HG02763 (cell line): Measurements from ENCODE around the gene OPCML.

Experiments used
- ATAC-seq: cut with Tn5 transposase; IDR thresholded peaks from one replicate; pipeline ENCODE4 v1.9.1; 2021; ENCODE audit warnings: mild to moderate bottlenecking, moderate library complexity; ENCODE audit not compliant: unreplicated experiment

The OPCML gene

DNA sequence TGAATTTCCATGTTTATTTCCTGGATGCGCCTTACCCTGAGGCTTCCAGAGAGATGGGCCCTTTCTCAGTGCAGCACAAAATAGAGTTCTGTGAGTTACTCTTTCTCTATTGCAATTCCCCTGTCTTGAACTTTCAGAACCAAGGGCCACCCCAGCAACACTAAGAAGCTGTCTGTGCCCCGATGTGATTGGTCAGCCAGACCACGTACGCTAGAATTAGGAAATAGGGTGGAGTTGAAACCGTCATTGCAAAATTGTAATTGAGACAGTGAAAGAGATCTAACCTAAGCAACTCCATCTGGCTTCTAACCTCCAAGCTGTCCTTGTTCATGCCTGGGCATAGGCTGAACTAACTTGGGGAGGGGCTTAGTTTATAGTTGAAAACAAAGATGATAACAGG, 981.3 kb downstream of the OPCML start:
- no peak for ATAC-seq

DNA sequence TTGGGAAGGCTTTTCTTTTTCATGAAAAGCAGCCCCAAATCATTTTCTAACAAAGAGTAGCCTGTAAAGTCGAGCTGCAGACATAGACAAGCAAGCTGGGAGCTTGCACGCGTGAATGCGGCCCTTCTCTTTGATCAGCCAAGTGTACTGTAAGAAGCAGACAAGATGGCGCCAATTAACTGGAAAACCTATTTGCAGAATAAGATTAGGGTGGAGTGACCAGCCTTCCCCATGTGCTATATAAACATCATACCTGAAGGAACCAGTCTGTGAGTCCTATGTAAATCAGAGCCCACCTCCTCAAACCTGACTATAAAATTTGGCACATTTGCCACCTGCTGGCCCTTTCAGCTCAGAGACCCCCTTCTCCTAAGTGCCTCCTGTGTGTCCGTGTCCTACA, 982.7 kb downstream of the OPCML start:
- no peak for ATAC-seq

DNA sequence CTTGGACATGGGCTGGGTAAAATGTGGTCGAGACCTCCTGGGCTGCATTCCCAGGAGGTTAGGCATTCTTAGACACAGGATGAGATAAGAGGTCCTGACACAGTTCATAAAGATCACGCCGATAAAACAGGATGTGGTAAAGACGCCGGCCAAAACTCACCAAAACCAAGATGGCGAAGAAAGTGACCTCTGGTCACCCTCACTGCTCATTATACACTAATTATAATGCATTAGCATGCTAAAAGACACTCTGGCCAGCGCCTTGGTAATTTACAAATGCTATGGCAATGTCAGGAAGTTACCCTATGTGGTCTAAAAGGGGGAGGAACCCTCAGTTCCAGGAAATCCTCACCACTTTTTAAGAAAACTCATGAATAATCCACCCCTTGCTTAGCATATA, 983.3 kb downstream of the OPCML start:
- ATAC-seq, result no peak

DNA sequence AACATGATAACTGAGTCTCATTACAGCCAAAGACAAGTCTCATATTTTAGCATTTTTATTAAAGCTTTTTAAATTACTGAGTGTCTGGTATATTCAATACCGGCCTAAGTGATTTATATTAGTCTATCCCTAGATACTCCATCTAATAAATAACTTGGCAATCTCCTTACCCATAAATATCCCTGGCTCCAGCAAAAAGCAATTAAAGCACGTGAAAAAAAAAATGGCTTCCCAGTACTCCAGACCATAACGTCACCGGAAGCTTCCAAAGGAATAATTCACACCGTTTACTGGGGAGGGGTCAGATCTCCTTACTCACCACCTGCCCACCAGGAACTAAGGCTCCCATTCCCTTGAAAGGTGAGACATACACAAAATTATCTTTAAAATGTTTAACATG, 988.3 kb downstream of the OPCML start:
- ATAC-seq, result no peak

DNA sequence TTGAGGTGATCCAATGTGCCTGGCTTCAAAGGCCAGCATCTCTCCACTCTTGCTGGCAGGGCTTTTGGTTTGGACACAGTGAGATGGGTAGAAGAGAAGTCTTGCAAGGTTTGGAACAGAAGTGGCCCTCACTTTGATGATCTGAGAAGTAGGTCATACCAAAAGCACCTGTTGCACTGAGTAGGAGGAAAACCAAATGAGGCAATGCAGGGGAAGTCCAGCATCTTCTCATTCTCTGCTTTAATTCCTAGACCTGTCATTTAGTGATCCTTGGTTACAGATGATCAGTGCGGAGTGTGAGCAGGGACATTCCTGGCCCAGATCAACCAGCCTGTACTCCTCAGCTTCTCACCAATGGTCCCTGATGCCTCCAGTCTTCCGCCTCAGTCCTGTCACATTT, 990.5 kb downstream of the OPCML start:
- ATAC-seq, result no peak

DNA sequence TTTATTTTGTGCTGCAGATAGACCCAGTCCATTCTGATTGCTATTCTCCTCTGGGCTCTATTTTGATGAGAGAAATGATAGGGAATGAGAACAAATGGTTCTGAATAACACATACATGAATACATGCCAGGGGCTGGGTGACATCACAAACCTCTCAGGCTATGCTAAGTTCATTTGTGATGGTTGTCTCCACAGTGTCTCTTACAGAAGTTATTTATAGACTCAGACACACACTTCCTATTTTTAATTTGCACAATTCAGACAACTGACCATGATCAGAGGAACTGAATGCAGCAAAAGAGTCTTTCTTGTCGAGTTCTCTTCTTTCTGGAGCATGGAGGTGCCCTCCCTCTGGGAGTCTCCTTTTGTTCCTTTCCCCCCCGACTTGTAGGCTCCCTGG, 991.7 kb downstream of the OPCML start:
- no peak for ATAC-seq

DNA sequence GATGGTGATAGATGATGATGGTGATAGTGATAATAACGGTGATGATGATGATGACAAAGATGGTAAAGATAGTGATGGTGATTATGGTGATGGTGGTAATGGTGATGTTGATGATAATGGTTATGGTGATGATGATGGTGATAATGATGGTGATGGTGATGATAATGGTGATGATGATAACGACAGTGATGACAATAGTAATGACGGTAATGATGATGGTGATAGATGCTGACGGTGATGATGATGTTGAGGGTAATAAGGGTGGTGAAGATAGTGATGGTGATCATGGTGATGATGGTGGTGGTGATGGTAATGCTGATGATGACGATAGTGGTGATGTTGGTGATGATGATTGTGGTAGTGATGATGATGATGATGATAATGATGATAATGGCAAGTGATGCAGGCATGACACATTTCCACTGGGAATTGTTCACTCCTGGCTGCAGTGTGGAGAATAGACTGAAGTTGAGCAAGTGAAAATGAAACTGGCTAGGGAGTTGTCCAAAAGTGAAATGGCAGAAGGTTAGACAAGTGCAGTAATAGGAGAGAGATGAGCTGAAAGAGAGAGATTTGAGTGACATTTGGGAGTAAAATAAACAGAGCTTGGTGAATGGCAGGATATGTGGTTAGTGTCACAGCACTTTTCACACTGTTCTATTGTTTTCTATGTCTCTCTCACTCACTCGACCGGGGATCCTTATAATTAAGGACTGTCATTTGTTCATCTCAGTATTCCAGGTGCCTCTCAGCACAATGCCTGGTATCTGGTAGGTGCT, 992.5 kb downstream of the OPCML start:
- no peak for ATAC-seq

DNA sequence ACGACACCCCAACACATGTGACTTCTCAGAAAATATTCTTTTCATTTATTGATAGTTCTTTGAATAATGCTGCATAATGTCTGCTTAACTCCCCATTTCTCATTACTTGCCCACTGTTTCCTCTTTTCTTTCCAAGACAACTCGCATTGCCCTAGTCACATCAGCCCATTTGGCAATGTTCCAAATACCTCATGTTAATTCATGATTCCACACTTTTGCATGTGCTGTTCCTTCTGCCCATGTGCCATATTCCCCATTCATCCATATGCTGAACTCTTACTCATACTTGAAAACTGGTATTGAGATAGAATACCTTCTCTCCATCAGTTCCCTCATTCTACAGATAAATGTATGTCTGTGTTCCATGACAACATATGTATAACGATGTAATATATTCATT, 993.7 kb downstream of the OPCML start:
- no peak for ATAC-seq

DNA sequence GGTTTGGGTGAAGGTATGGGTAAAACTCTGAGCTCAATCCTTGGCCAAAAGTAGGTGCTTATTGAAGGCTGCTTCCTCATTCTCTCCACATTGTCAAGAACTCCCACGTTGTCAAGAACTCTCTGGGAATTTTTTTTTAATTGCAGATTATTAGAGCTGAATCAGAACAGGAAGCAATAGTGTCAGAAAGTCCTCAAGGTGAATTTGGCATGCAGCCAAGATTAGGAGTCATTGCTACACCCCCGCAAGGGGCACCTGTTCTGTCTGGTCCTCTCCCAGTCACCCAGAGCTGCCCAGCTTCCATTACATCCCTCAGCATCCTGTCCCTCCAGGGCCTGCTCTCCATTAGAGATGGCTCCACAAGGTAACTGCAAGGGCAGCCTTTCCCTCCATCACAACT, 996.5 kb downstream of the OPCML start:
- ATAC-seq, result no peak

DNA sequence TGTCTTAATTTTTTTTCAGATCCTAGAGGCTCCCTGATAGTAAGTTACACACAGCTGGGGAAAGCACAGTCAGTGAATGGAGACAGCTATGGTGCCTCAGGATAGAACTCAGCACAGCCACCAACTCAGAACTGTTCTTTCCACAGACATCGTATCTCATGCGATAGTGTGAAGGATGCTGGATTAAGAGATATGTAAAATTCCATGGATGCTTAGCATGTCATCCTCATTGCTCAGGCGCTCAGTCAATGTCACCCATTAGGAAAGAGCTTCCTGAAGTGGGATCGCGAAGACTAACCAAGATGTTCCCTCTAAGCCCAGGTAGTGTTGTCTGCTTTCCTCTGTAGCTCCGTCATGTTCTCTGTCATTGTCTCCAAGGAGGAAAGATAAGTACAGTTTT, 1000.4 kb downstream of the OPCML start:
- ATAC-seq, result no peak

DNA sequence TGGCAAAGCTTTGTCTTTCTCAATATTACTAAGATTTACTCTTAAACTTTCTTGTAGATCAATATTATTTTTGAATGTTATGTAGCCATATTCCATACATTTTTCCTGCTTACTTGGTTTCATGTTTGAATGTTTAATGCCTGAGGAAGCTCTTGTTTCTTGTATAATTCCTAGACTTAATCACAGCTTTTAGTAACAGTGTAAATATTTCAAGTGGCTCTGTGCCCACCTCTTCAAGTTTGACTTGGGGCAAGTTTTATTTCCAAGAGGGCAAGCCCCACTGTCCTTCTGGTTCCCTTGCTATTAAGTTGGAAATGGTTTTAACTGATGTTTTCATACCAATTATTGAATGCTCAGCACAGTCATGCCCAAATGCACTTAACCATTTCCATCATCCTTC, 1004.1 kb downstream of the OPCML start:
- ATAC-seq, result no peak

DNA sequence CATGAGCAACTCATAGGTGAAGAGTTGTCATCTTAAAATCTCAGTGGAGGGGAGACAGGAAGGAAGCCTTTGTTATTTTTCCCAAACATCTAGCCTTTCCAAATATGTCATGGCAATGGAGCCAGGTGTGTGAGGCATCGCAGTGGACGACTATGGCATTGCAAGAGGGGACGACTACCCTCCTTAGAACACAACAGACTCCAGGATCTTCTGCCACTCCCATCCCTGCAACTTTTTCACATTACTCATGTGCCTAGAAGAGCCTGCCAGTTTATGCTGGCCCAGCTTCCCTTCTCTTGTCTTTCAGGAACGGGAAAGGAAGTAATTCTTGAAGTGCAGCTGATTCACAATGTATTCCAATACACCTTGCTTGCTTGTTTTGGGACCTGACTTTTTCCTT, 1008.4 kb downstream of the OPCML start:
- ATAC-seq, result no peak

DNA sequence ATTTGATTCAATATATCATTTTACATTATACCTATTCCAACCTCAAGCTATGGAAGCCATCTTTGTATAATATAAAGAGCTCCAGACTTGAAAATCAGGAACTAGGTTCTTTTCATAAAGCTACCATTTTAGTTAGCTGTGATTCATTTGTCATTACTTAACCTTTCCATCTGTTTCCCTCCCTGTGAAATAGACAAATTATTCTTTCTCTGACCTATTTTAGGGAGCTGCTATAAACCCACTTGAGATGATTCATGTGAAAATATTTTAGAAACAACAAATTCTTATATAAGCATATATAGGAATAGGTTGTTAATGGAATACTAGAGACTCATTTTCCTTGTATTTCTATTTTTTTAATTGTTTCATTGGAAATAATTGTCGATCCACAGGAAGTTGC, 1012.1 kb downstream of the OPCML start:
- no peak for ATAC-seq

DNA sequence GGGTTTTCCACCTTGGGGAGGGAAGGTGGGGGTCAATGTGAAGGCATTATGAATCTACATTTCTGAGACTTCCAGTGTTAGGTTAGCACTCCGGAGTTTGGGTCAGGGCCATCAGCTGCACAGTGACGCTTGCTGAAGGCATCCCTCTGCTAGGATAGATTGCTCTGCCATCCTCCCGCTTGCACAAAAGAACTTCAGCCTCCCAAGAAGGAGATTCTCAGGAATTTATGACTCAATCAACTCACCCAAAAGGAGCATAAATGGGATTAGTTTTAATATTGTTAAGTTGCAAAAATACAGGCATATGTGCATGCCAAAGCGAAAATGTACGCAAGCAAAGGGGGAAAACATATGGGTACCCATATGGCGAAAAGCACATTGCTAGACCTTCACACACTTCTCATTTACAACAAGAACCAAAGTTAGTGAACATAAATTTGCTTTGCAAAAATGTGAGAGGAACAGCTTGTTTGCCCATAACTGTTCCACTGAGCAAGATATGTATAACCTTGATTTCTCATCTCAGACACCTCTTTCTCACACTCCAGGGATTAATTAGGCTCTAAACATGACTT, 1013.0 kb downstream of the OPCML start:
- ATAC-seq, result no peak

DNA sequence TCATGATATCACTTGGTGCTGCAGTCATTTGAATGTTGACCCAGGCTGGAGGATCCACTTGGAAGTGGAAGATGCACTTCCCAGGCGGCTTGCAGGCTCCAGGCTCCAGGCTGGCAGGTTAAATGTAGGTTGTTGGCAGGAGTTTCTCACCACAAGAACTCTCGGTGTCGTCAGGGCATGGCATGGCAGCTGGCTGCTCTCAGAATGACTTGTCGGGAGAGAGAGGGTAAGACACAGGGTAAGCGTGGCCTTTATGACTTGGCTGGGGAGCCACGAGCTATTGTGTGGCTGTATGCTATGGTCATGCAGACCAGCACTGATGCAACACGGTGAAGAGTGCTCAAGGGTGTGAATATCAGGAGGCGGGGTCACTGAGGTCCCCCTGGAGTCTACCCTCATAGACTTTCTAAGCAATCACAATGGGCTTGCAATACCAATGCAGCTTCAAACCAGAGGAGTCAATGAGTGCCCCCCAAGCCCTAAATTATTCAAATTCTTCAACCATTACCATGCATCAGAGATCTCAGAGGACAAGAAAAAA, 1027.7 kb downstream of the OPCML start:
- ATAC-seq, result no peak

DNA sequence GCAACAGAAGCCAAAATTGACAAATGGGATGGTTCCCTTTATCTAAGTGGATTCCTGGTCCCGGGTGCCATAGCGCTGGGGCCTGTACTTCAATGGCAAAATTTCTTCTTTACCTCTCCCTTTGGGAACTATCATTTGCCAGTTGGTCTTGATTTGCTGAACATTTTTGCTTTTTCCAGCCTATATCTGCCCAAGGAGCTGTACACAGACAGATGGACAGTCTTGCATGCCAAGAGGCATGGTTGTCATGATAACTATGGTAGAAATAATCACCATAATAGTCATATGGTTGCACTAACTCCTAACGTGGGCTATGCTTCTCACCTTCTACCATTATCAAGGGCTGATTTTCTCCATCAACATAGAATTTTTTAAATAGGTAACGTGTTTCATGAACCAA, 1030.9 kb downstream of the OPCML start:
- no peak for ATAC-seq

DNA sequence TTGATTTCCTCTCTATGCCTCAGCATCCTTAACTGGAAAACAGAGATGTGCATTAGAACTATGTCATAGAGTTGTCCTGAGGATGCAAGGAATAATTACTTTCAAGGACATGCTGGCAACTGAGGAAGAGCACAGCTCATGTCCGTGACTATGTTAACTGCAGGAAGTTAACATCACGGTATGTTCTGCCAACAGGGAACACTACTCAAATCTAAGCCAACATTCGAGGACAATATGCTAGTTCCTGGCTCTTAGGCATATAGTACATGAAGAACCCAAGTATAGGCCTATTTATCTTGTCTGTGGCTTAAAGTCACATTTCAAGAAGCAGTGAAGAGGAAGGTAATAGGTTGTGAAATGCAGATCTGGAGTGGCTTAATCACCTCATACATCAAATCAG, 1032.6 kb downstream of the OPCML start:
- ATAC-seq, result no peak

DNA sequence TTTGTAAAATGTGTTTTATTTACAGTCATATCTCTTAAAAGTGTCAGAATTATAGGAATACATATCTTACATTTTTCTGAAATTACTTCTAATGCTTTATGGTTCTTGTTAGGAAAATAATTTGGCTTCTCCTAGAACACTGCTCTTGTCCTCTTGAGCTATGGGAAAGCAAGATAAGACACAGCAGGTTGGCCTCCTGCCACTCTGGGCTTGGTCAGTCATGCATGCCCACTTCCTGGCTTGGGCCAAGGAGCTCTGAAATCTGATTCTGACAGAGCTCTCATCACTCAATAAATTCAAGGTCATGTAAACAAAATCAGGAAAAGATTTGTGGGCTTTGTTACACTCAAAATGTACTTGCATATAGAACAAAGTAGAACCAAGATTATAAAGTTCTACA, 1036.0 kb downstream of the OPCML start:
- ATAC-seq, result no peak

DNA sequence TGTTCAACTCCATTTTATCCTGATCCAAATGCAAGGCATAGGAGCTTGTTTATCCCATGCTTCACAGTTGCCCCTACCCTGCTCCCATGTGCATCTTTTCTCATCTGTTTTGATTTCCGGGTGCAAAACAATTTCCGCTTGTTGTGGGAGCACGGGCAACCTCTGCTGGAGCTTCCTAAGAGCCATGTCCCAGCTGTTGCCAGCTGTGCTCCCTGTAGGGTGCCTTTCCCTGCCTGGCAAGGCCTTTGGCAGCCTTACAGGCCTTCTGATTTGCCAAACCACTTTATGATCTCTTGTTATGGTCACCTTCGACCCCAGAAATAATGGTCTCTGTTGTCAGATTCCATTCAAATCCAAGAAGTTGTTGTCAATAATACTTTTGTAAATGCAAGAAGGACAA, 1038.5 kb downstream of the OPCML start:
- ATAC-seq, result no peak

DNA sequence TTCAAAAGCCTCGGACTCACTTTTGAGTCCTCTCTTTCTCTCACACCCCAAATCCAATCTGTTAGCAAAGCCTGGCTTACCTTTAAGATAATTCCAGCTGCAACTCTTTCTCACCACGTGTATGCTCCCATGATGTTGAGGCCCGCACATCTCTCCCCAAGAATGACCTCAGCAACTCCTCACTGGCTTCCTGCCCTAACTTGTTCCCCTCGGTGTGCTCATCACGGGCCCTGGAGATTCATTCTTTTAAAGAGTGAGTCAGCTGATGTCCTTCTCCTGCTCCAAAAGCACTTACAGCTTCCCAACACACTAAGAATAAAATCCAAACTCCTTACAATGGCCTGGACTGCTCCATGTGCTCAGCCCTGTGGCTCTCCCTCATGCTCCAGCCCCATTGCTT, 1041.3 kb downstream of the OPCML start:
- no peak for ATAC-seq

DNA sequence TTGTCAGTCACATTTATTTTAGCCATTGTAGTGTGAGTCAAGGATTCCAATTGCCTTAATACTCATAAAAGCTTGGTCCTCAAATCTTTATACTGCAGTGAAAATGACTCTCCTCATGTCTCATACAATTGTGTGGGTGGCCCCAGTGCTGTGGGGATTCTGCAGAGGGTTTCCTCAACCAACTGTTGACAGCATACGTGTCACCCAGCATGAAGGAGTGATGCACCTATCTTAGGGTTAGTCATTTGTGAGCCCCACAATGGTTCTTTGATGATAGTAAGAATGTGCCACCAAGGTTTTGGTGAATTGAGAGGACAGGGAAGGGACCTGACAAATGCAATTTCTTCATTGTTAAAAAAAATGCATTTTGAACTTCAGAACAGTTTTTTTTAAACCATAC, 1046.2 kb downstream of the OPCML start:
- no peak for ATAC-seq

DNA sequence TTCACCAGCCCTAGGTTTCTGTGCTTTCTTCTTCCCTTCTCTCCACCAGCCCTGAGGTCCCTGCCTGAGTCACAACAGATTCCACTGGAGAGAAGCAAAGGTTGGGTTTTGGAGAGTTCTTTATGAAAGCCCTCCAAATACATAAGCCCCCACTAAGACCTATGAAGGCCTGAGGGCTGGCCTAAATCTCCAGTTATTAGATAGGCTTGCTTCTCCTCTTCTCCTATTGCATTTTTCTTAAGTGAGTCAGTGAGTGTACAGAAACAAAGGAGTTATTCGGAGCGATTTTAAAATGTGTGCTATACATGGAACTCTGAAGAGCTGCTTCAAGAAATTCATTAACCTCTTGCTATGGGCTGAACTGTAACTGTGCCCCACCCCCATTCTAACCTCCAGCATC, 1057.3 kb downstream of the OPCML start:
- no peak for ATAC-seq
